ENCODE results near the gene TAF1A.

DNA sequence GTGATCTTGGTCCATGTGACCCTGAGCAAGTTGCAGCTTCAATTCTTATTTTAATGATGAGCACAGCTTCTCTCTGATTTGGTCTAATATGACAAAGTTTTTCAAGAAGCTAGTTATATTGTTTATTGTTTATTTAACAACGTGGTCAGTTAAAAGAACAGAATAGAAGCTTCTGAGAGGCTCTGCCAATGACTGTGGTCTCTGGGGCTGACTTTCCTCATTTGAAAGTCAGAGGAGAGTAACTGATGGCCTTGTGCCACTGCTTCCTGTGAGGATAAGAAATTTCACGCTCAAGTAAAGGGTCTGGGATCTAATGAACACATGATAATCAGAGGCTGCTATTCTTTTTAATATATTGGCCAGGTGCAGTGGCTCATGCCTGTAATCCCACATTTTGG, 49.1 kb downstream of the TAF1A start:
- TF ChIP-seq, protein P1, sequence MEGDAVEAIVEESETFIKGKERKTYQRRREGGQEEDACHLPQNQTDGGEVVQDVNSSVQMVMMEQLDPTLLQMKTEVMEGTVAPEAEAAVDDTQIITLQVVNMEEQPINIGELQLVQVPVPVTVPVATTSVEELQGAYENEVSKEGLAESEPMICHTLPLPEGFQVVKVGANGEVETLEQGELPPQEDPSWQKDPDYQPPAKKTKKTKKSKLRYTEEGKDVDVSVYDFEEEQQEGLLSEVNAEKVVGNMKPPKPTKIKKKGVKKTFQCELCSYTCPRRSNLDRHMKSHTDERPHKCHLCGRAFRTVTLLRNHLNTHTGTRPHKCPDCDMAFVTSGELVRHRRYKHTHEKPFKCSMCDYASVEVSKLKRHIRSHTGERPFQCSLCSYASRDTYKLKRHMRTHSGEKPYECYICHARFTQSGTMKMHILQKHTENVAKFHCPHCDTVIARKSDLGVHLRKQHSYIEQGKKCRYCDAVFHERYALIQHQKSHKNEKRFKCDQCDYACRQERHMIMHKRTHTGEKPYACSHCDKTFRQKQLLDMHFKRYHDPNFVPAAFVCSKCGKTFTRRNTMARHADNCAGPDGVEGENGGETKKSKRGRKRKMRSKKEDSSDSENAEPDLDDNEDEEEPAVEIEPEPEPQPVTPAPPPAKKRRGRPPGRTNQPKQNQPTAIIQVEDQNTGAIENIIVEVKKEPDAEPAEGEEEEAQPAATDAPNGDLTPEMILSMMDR (IDR thresholded peaks at IDR 0.05): no peak
- no peak for TF ChIP-seq POLR2AphosphoS5 (IDR thresholded peaks at IDR 0.05)
- TF ChIP-seq POLR2A (IDR thresholded peaks at IDR 0.05): no peak

Measured in suprapubic skin (tissue), 4 donors.